ENCODE measurements around the gene CAMK1D. TPM values are rescaled to one million over a fixed set of nuclear protein-coding genes. Genes with fewer than 3 reads are reported as not detected.

CAMK1D gene
- total and polyA plus RNA-seq, 2 experiments from 2014 or later: 4.6 to 7.2 TPM

GRCh38 chr10:12670004-12670403, 320.7 kb downstream of the CAMK1D start:
- Histone ChIP-seq H3K4me3 (no peak overlapping the region), H3K36me3 (ENCODE audit: insufficient read depth) (no peaks in the 10 kb centered on the region), H3K4me1 (ENCODE audit: insufficient read depth) (no peaks in the 10 kb centered on the region), H3F3A (replicated peaks; ENCODE audit: low read depth) (no peaks in the 10 kb centered on the region), H3K9me2 (ENCODE audit: insufficient read depth) (no peaks in the 10 kb centered on the region), H4K20me1 (replicated peaks; ENCODE audit: insufficient read depth) (no peaks in the 10 kb centered on the region; the same call in 1 of the 2 replicates), H3K27ac (ENCODE audit: low read depth) (no peak overlapping the region), H3K79me2 (replicated peaks; ENCODE audit: insufficient read depth) (no peaks in the 10 kb centered on the region), H2AFZ (no peak overlapping the region), H3K4me2 (no peak overlapping the region), H3K27me3 (ENCODE audit: insufficient read depth) (no peaks in the 10 kb centered on the region)
- Mint-ChIP-seq H3K27ac (no peak overlapping the region), H3K36me3 (ENCODE audit: low read depth) (no peaks in the 10 kb centered on the region), H3K9me3 (peaks cover 7% of the 10 kb centered on the region), H3K4me3 (no peak overlapping the region), H3K27me3 (ENCODE audit: insufficient read depth, low read depth, poor library complexity) (no peaks in the 10 kb centered on the region), H3K4me1 (peaks cover 4% of the 10 kb centered on the region; the same call in 1 of the 3 replicates)
- ATAC-seq (no peak), DNase-seq (ENCODE audit: low spot score) (no peak)
- TF ChIP-seq CREB1 (CRISPR knock-in tag; IDR thresholded peaks at IDR 0.05; ENCODE audit: low read depth) (no peak), JUNB (IDR thresholded peaks at IDR 0.05; ENCODE audit: unreplicated experiment) (no peak), STAT1 (IDR thresholded peaks at IDR 0.05; ENCODE audit: unreplicated experiment) (no peak), CTCF (conservative IDR thresholded peaks at IDR 0.05; ENCODE audit: low read depth in 2 of 2) (no peak), ZNF331 (CRISPR knock-in tag; IDR thresholded peaks at IDR 0.05; ENCODE audit: low read depth) (no peak), POLR2AphosphoS5 (IDR thresholded peaks at IDR 0.05; ENCODE audit: low read depth) (no peak), ZNF462 (CRISPR knock-in tag; IDR thresholded peaks at IDR 0.05) (no peak), EZH2phosphoT487 (IDR thresholded peaks at IDR 0.05; ENCODE audit: unreplicated experiment) (no peak), NANOG (IDR thresholded peaks at IDR 0.05; ENCODE audit: borderline replicate concordance) (no peak), REST (IDR thresholded peaks at IDR 0.05; ENCODE audit: unreplicated experiment) (no peak), ZNF114 (CRISPR knock-in tag; IDR thresholded peaks at IDR 0.05) (no peak), EZH2 (IDR thresholded peaks at IDR 0.05; ENCODE audit: low read depth, unreplicated experiment) (no peak)
- TF ChIP-seq, protein P1, sequence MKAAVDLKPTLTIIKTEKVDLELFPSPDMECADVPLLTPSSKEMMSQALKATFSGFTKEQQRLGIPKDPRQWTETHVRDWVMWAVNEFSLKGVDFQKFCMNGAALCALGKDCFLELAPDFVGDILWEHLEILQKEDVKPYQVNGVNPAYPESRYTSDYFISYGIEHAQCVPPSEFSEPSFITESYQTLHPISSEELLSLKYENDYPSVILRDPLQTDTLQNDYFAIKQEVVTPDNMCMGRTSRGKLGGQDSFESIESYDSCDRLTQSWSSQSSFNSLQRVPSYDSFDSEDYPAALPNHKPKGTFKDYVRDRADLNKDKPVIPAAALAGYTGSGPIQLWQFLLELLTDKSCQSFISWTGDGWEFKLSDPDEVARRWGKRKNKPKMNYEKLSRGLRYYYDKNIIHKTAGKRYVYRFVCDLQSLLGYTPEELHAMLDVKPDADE (IDR thresholded peaks at IDR 0.05): no peak
